ENCODE data around the gene CCNJL. TPM values are rescaled to one million over a fixed set of nuclear protein-coding genes. Genes with fewer than 3 reads are reported as not detected.

CCNJL gene
- 0.13 and 0.43 TPM in 2 replicates for total RNA-seq

GRCh38 chr5:160312134-160312959, at the start of gene CCNJL:
Gene CCNJL, minus strand, starts transcription at chr5:160312564. Its CDS starts 641 bp downstream, at chr5:160311923.

GRCh38 chr5:160229190-160229742, 83.1 kb downstream of the CCNJL start, which contains the start of gene FABP6:
Gene FABP6, plus strand, starts transcription at chr5:160229506. Its CDS starts 52 bp downstream, at chr5:160229558.

Small RNA genes lying within 50 kb of the gene (small RNA-seq; reads per million reads assigned to genes)
- not detected for gene AC112191.3

Other genes starting within 250 kb of the CCNJL start
- gene PWWP2A, start 193.1 kb downstream of the CCNJL start, total RNA-seq: 20.9 and 21.7 TPM in 2 replicates
- not detected in 2 replicates for gene FABP6, start 83.1 kb downstream of the CCNJL start, total RNA-seq
- gene C1QTNF2, start 58.1 kb upstream of the CCNJL start, total RNA-seq: 1.4 and 1.8 TPM in 2 replicates
- 4.6 and 5.1 TPM in 2 replicates for gene FAM200C, start 87.5 kb upstream of the CCNJL start, total RNA-seq
- gene SLU7, start 106.5 kb upstream of the CCNJL start, total RNA-seq: 73.8 and 86.0 TPM in 2 replicates
- gene PTTG1, start 109.3 kb upstream of the CCNJL start, total RNA-seq: 92.4 and 111 TPM in 2 replicates

All from articular chondrocyte of knee joint (primary cell).